ENCODE data around the gene SPATA2.

- no peak for TF ChIP-seq CTCF (IDR thresholded peaks at IDR 0.05 in 2 of 3, conservative IDR thresholded peaks at IDR 0.05 in 1 of 3; ENCODE audit: borderline replicate concordance in 1 of 3, insufficient read depth in 1 of 3, low read depth in 2 of 3, low read length in 2 of 3)
- TF ChIP-seq RAD21 (IDR thresholded peaks at IDR 0.05; ENCODE audit: low read depth), result no peak
- no peak for TF ChIP-seq POLR2A (IDR thresholded peaks at IDR 0.05; ENCODE audit: borderline replicate concordance, extremely low read depth, insufficient read depth, insufficient read length)
- TF ChIP-seq POLR2AphosphoS5 (IDR thresholded peaks at IDR 0.05; ENCODE audit: low read depth, low read length), result no peak
- TF ChIP-seq ZFX (IDR thresholded peaks at IDR 0.05), result no peak
- TF ChIP-seq TCF7L2 (IDR thresholded peaks at IDR 0.05; ENCODE audit: borderline replicate concordance, extremely low read depth, insufficient read depth, insufficient read length), result no peak
- TF ChIP-seq EZH2phosphoT487 (IDR thresholded peaks at IDR 0.05; ENCODE audit: borderline replicate concordance), result no peak
- no peak for TF ChIP-seq SP1 (IDR thresholded peaks at IDR 0.05; ENCODE audit: low read depth)
- no peak for TF ChIP-seq EGR1 (IDR thresholded peaks at IDR 0.05; ENCODE audit: low read depth)
- no peak for TF ChIP-seq ZNF274 (IDR thresholded peaks at IDR 0.05; ENCODE audit: low read depth, low read length)
- no peak for TF ChIP-seq JUND (IDR thresholded peaks at IDR 0.05)
- TF ChIP-seq, protein P1, sequence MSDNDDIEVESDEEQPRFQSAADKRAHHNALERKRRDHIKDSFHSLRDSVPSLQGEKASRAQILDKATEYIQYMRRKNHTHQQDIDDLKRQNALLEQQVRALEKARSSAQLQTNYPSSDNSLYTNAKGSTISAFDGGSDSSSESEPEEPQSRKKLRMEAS (IDR thresholded peaks at IDR 0.05), result no peak
- TF ChIP-seq REST (IDR thresholded peaks at IDR 0.05; ENCODE audit: low read depth), result no peak
- TF ChIP-seq ZBTB33 (IDR thresholded peaks at IDR 0.05; ENCODE audit: extremely low read depth, insufficient replicate concordance, low read length), result no peak
Observed at GRCh38 chr20:49867453-49868215, 47.7 kb downstream of the SPATA2 start.
